ENCODE results near the gene LDAH. TPM values are rescaled to one million over a fixed set of nuclear protein-coding genes. Genes with fewer than 3 reads are reported as not detected.

LDAH gene
- total RNA-seq, 4 donors from 2014 or later, result 11.9 to 18.3 (median 14.0) TPM

- no peak for TF ChIP-seq CTCF (IDR thresholded peaks at IDR 0.05; ENCODE audit: low read depth)
Measured at GRCh38 chr2:20665243-20666004, 157.5 kb downstream of the LDAH start.

- no peak for TF ChIP-seq CTCF (IDR thresholded peaks at IDR 0.05; ENCODE audit: low read depth)
Measured at GRCh38 chr2:20664431-20665242, 158.3 kb downstream of the LDAH start.

DNA sequence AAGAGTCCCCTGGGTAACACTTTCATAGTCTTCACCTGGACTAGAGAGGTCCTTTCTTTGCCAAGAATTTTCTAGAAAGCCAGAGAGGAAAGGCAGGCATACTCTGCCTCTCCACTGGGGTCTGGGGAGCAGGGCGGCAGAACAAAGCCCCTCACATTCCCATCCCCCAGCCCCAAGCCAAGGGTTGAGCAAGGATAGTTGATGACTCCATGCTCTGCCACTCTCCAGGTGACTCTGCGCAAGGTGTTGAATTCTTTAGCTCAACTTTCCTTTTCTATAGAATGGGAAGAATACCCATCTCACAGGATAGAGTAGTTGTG, 158.9 kb downstream of the LDAH start:
- no peak for TF ChIP-seq CTCF (IDR thresholded peaks at IDR 0.05; ENCODE audit: low read depth)

DNA sequence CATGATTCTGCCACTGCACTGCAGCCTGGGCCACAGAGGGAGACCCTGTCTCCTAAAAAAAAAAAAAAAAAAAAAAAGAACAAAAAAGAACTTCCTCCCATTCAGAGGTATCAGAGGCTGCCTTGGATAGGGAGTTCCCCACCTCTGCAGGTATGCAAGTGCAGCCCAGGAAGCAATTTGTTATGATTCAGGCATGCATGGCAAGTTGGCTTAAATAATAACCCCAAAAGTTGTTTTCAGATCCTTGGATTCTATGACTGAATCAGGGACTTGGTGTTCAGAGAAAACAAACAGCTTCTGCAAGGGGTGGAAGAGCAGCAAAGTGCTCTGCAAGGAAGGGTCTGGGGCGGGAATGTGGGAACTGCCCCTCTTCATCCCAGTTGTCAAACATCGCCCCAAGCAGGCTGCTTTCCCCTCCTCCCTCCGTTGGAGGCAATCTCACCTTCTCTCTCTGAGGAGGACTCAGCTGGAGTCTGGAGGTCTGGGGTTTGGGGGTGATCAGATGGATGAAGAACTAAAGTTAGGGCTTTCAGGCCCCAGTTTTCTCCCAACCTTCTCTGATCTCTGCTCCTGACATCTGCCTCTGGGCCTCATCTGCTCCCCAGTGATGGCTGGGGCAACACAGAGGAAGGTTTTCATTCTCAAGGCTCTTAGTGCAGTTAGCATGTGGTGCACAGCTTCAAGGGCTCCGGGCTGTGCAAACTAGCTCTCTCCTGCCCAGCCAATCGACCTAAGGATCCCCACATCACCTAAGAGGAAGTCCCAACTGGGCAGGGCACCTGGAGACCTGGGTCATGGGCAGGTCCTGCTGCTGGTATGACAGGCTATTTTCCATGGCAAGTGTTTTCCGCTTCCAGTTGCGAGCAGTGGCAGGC, 159.5 kb downstream of the LDAH start:
- TF ChIP-seq CTCF (IDR thresholded peaks at IDR 0.05; ENCODE audit: low read depth), result no peak

GRCh38 chr2:20662308-20662937, 160.5 kb downstream of the LDAH start:
- no peak for TF ChIP-seq CTCF (IDR thresholded peaks at IDR 0.05; ENCODE audit: low read depth)

DNA sequence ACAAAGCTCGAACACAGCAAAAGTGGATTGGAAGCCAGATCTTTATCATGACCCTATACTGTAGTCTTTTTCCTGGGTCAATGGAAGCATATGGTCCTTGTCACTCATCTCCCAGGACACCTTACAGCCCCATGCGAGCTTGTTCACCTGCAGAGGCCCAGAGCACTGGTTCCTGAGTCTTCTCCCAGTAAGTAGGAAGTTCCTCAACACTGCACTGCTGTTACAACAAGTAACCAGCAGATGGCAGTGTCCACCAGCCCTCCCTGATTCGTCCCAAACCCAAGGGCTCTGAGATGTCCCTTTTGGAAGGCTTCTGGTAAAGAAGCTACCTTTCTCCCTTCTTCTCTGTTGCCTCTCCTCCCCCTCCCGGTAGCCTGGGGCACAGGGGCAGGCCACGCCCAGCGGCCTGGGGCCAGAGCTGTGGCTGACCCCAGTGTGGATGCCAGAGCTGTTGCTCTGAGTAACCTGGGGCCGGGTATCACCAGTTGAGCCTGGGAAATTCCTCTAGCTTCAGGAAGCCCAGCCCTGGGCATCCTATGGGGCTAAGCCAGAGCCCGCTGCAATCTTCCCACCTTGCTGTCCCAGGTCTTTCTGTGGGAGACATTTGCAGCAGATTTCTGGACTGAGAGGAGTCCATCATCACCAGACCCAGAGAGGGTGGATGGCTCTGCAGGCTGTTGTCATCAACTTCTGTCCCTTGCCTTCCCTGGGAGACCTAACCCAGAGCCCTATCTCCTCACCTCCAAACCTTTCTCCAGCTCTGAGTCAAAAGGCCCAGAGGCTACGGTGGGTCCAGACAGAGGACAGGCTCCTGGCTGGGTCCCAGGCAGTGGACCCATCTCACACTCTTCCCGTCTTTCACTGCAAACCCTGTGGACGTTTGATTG, 161.2 kb downstream of the LDAH start:
- no peak for TF ChIP-seq CTCF (IDR thresholded peaks at IDR 0.05; ENCODE audit: low read depth)

All from subcutaneous adipose tissue (tissue), 4 donors.